ENCODE results near the gene ISY1. TPM values are rescaled to one million over a fixed set of nuclear protein-coding genes. Genes with fewer than 3 reads are reported as not detected.
"Not testable (repeated sequence)": the region's sequence is repeated elsewhere in the genome, so short reads cannot be mapped to it uniquely, and the experiment has no call there.

ISY1 gene
- total RNA-seq, 4 donors from 2014 or later: 19.6 to 34.9 (median 22.3) TPM

DNA sequence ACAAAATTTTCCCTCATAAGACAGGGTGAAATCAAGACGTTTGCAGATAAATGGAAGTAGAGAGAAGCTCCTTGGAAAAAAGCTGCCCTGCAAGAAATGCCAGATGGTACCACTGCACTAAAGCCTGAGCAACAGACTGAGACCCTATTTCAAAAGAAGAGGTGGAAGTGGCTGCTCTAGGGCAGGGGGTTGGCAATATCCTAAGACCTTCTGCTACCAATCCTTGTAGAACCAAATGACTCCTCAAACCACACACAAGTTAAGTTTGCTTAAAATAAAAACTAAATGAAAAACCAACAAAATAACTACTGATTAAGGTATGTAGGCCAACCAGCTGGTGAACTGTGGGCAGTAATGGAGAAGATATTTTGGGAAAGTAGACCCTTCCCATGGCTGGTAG lies 60.6 kb downstream of the ISY1 start:
- Histone ChIP-seq H3K4me3 (no peak overlapping the region), H3K9me3 (no peaks in the 10 kb centered on the region), H3K4me1 (no peaks in the 10 kb centered on the region), H3K27me3 (no peaks in the 10 kb centered on the region), H3K27ac (no peak overlapping the region), H3K36me3 (peaks cover 0 to 5% of the 10 kb centered on the region in 2 donors)
- in situ Hi-C loops (cut with MboI; ENCODE audit: low sequenced_read_pairs in 4 of 4): no loop called here
- no peak for DNase-seq
- intact Hi-C loops (cut with DNase I; ENCODE audit: low total_unique reads): no loop called here
- no peak for ATAC-seq
- TF ChIP-seq, protein P1, sequence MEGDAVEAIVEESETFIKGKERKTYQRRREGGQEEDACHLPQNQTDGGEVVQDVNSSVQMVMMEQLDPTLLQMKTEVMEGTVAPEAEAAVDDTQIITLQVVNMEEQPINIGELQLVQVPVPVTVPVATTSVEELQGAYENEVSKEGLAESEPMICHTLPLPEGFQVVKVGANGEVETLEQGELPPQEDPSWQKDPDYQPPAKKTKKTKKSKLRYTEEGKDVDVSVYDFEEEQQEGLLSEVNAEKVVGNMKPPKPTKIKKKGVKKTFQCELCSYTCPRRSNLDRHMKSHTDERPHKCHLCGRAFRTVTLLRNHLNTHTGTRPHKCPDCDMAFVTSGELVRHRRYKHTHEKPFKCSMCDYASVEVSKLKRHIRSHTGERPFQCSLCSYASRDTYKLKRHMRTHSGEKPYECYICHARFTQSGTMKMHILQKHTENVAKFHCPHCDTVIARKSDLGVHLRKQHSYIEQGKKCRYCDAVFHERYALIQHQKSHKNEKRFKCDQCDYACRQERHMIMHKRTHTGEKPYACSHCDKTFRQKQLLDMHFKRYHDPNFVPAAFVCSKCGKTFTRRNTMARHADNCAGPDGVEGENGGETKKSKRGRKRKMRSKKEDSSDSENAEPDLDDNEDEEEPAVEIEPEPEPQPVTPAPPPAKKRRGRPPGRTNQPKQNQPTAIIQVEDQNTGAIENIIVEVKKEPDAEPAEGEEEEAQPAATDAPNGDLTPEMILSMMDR (IDR thresholded peaks at IDR 0.05 in 4 of 5, conservative IDR thresholded peaks at IDR 0.05 in 1 of 5): no peak
- TF ChIP-seq POLR2A (IDR thresholded peaks at IDR 0.05): no peak

DNA sequence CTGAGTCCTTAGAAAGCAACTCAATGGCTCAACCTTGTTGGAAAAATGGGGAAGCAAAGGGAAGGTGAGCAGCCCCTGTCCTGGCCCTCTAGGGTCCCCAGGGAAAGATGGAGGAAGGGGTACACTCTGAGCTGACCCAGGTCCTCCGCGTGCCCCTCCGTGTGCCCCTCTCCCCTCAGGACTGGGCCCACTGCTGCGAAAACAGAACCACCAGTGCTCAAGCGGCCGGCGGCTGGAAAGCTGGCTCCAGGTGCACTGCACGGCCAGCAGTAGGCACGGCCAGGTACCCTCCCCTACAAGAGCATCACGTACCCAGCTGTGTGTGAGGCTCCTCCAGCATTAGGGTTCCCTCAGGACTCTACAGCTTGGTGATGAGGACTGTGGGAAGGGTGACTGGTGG lies 65.6 kb downstream of the ISY1 start:
- ATAC-seq (no peak), DNase-seq (no peak)
- Histone ChIP-seq H3K36me3 (peaks cover 0 to 21% of the 10 kb centered on the region in 2 donors), H3K9me3 (no peaks in the 10 kb centered on the region), H3K27me3 (no peaks in the 10 kb centered on the region), H3K4me1 (no peaks in the 10 kb centered on the region), H3K4me3 (no peak overlapping the region), H3K27ac (no peak overlapping the region)
- TF ChIP-seq POLR2A (IDR thresholded peaks at IDR 0.05): no peak
- TF ChIP-seq, protein P1 (IDR thresholded peaks at IDR 0.05 in 4 of 5, conservative IDR thresholded peaks at IDR 0.05 in 1 of 5): no peak
- in situ Hi-C loops (cut with MboI; ENCODE audit: low sequenced_read_pairs in 4 of 4) (loop anchor here in 1 of 4 donors (25.0 kb wide), 1 partner anchor 133 kb away; no protein-coding TSS in a partner anchor), intact Hi-C loops (cut with DNase I; ENCODE audit: low total_unique reads) (no loop called here)

DNA sequence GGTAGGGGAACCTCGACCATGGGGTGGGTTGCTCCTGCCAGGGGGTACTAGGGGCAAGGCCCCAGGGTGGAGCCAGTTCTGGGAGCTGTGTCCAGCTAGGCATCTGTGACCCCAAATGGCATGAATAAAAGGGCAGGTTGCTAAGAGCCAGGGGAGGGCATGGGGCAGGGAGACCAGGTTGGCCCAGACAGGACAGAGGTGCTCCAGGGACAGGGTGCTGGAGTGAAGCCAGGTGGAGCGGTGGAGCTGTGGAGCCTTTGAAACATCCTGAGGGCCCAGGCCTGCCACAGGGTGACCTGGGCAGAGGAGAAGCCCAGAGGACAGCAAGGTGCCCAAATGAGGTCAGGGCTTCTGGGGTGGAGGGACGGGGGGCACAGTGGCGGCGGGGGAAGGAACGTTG lies 72.6 kb downstream of the ISY1 start:
- H3K27me3 ChIP-seq; intact Hi-C loops (cut with DNase I; ENCODE audit: low total_unique reads); DNase-seq; H3K4me1 ChIP-seq; H3K9me3 ChIP-seq; H3K4me3 ChIP-seq; H3K27ac ChIP-seq: not testable (repeated sequence)
- peaks cover 0 to 12% of the 10 kb centered on the region in 2 donors for H3K36me3 ChIP-seq
- ATAC-seq: peak in 1 of 2 donors; percentile 9
- in situ Hi-C loops (cut with MboI; ENCODE audit: low sequenced_read_pairs in 4 of 4): loop anchor here in 1 of 4 donors (25.0 kb wide), 1 partner anchor 126 kb away; no protein-coding TSS in a partner anchor

DNA sequence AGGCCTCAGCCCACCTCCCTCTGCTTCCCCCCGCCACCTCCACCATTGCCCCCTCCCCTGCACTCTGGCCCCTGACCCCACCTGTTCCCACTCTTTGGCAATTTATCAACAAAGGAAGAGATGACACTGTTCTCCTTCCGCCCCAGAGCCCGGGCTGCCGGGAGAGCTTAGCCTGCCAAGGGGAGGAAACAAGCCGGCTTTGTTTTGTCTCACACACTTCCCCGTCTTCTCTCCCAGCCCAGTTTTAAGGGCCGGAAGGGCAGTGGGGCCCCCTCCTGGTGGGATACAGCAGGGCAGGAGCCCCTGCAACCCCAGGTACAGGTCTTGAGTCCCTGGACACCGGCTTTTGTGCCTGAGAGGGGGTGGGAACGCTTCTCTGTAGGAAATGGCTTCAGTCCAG lies 73.0 kb downstream of the ISY1 start:
- in situ Hi-C loops (cut with MboI; ENCODE audit: low sequenced_read_pairs in 4 of 4): loop anchor here in 1 of 4 donors (25.0 kb wide), 1 partner anchor 126 kb away; no protein-coding TSS in a partner anchor
- H3K27ac ChIP-seq; H3K9me3 ChIP-seq; H3K4me1 ChIP-seq; H3K4me3 ChIP-seq; intact Hi-C loops (cut with DNase I; ENCODE audit: low total_unique reads); H3K27me3 ChIP-seq: not testable (repeated sequence)
- ATAC-seq (peak; percentile 66 to 80), DNase-seq (peak in 1 of 2 donors; percentile 25)
- peaks cover 0 to 12% of the 10 kb centered on the region in 2 donors for H3K36me3 ChIP-seq

DNA sequence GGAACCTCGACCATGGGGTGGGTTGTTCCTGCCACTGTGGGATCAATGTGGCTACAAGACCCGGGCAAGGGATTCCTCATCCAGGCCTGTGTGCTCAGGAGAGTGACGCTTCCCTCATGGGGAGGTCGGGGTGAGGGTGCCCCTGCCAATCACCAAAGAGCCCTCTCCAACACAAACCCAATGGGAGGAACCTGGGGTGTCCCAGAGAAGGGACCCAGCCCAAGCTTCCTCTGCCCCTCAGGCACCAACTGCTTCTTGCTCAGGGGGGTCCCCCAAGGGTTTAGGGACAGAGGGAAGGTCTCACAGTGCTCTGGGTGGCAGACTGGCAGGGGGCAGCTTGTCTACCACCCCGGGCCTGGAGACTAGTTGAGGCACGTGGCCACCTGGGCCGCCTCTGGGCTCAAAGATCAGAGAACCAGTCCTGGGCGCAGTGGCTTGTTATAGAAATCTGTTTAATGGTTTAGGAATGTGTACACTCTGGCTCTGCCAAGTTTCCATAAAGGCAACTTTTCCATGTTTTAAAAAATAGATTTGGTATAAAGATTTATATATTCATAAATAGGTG lies 73.6 kb downstream of the ISY1 start:
- intact Hi-C loops (cut with DNase I; ENCODE audit: low total_unique reads): no loop called here

More for the DNA sequence above, 73.6 kb downstream of the ISY1 start:
- Histone ChIP-seq H3K36me3 (peaks cover 0 to 10% of the 10 kb centered on the region in 2 donors), H3K9me3 (no peaks in the 10 kb centered on the region), H3K27ac (peak overlapping the region; percentile 50 to 70 (median 52)), H3K27me3 (no peaks in the 10 kb centered on the region), H3K4me3 (no peak overlapping the region), H3K4me1 (peaks cover 6 to 7% of the 10 kb centered on the region in 2 donors)
- peak in 1 of 2 donors; percentile 54 for ATAC-seq
- no peak for DNase-seq
- TF ChIP-seq, protein P1 (IDR thresholded peaks at IDR 0.05 in 4 of 5, conservative IDR thresholded peaks at IDR 0.05 in 1 of 5): no peak
- TF ChIP-seq POLR2A (IDR thresholded peaks at IDR 0.05): no peak
- in situ Hi-C loops (cut with MboI; ENCODE audit: low sequenced_read_pairs in 4 of 4): loop anchor here in 1 of 4 donors (25.0 kb wide), 1 partner anchor 125 kb away; no protein-coding TSS in a partner anchor

All from gastrocnemius medialis (tissue), 4 donors.